ENCODE data around the gene CARD11.
"Not testable (repeated sequence)": the region's sequence is repeated elsewhere in the genome, so short reads cannot be mapped to it uniquely, and the experiment has no call there.

Gene CARD11

DNA sequence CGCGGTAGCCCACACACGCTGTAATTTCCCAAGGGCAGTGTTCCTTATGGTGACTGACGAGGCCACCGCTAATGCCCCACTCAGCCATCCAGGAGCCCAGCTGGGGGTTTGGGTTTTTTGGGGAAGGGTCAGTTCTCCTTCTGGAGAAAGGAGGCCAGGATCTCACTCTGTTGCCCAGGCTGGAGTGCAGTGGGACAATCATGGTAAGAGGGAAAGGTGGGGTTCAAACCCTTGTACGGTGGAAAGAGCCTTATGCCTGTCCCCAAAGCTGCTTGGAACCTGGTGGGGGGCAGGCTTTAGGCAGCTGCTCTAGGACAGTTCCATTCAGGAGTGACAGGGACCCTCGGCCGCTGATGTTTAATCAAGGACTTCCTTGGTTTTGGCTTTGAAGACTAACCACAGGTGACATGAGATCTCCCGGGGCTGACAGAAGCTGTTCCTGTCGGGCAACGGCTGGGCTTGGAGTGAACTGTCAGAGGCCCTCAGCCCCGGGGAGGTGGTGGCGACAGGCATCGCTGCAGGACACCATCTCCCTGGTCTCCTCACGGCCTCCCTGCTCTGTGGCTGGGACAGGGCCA is 84.5 kb downstream of the CARD11 start:
- Histone ChIP-seq H3K27me3 (replicated peaks in 2 of 5; ENCODE audit: control insufficient read depth in 4 of 5, insufficient read depth in 5 of 5, low read length in 4 of 5) (no peaks in the 10 kb centered on the region), H3K4me1 (ENCODE audit: control extremely low read depth in 1 of 4, control insufficient read depth in 4 of 4, insufficient read depth in 4 of 4, low read length in 3 of 4) (peaks cover 2 to 45% (median 21%) of the 10 kb centered on the region in 4 experiments), H3K9me3 (ENCODE audit: control extremely low read depth in 1 of 5, control insufficient read depth in 4 of 5, insufficient read depth in 2 of 5, low read depth in 1 of 5, low read length in 4 of 5) (no peaks in the 10 kb centered on the region), H3K27ac (ENCODE audit: insufficient read depth in 1 of 2, low read depth in 1 of 2, low read length in 2 of 2, poor library complexity in 1 of 2, severe bottlenecking in 2 of 2) (peak overlapping the region in 1 of 2 experiments; percentile 43), H3K36me3 (ENCODE audit: control insufficient read depth in 4 of 4, insufficient read depth in 4 of 4, low read length in 3 of 4) (no peaks in the 10 kb centered on the region), H3K4me3 (ENCODE audit: control insufficient read depth in 1 of 7, extremely low read depth in 1 of 7, insufficient read depth in 4 of 7, low read depth in 2 of 7, low read length in 6 of 7) (no peak overlapping the region)
- peak in 2 of 3 donors; percentile 32 to 41 for DNase-seq
- WGBS (ENCODE audit: insufficient coverage): 70% methylated on average over 14 of the region's 15 CpGs
- POLR2A ChIA-PET: no interaction called here
- CTCF ChIA-PET: interaction anchor here (1.0 to 1.6 kb wide), 3 partner anchors 12 to 24 kb away, joined by 3 to 6 read pairs (median 3); no protein-coding TSS in a partner anchor

- no peak overlapping the region for H3K27ac ChIP-seq (ENCODE audit: insufficient read depth in 1 of 2, low read depth in 1 of 2, low read length in 2 of 2, poor library complexity in 1 of 2, severe bottlenecking in 2 of 2)
- peaks cover 2 to 49% (median 23%) of the 10 kb centered on the region in 4 experiments for H3K4me1 ChIP-seq (ENCODE audit: control extremely low read depth in 1 of 4, control insufficient read depth in 4 of 4, insufficient read depth in 4 of 4, low read length in 3 of 4)
- POLR2A ChIA-PET: no interaction called here
- DNase-seq: no peak
- WGBS (ENCODE audit: insufficient coverage): 94% methylated on average over 15 of the region's 15 CpGs
- H3K27me3 ChIP-seq (replicated peaks in 2 of 5; ENCODE audit: control insufficient read depth in 4 of 5, insufficient read depth in 5 of 5, low read length in 4 of 5): no peaks in the 10 kb centered on the region
- no peaks in the 10 kb centered on the region for H3K9me3 ChIP-seq (ENCODE audit: control extremely low read depth in 1 of 5, control insufficient read depth in 4 of 5, insufficient read depth in 2 of 5, low read depth in 1 of 5, low read length in 4 of 5)
- no peak overlapping the region for H3K4me3 ChIP-seq (ENCODE audit: control insufficient read depth in 1 of 7, extremely low read depth in 1 of 7, insufficient read depth in 4 of 7, low read depth in 2 of 7, low read length in 6 of 7)
- CTCF ChIA-PET: interaction anchor here (1.6 kb wide), 1 partner anchor 24 kb away, joined by 6 read pairs; no protein-coding TSS in a partner anchor
- no peaks in the 10 kb centered on the region for H3K36me3 ChIP-seq (ENCODE audit: control insufficient read depth in 4 of 4, insufficient read depth in 4 of 4, low read length in 3 of 4)
These were observed 85.1 kb downstream of the CARD11 start for GRCh38 chr7:2958416-2959102.

- Histone ChIP-seq H3K4me1 (ENCODE audit: control extremely low read depth in 1 of 4, control insufficient read depth in 4 of 4, insufficient read depth in 4 of 4, low read length in 3 of 4) (peaks cover 2 to 47% (median 23%) of the 10 kb centered on the region in 4 experiments), H3K27ac (ENCODE audit: insufficient read depth in 1 of 2, low read depth in 1 of 2, low read length in 2 of 2, poor library complexity in 1 of 2, severe bottlenecking in 2 of 2) (peak overlapping the region in 1 of 2 experiments; percentile 78)
- ChIA-PET CTCF (interaction anchor here (0.8 to 1.5 kb wide), 5 partner anchors 9 to 71 kb away, joined by 3 to 8 read pairs (median 3); no protein-coding TSS in a partner anchor), POLR2A (interaction anchor here (0.7 kb wide), 1 partner anchor 11 kb away, joined by 5 read pairs; no protein-coding TSS in a partner anchor)
- not testable (repeated sequence) for DNase-seq; H3K9me3 ChIP-seq (ENCODE audit: control extremely low read depth in 1 of 5, control insufficient read depth in 4 of 5, insufficient read depth in 2 of 5, low read depth in 1 of 5, low read length in 4 of 5); H3K4me3 ChIP-seq (ENCODE audit: control insufficient read depth in 1 of 7, extremely low read depth in 1 of 7, insufficient read depth in 4 of 7, low read depth in 2 of 7, low read length in 6 of 7); H3K27me3 ChIP-seq (replicated peaks in 2 of 5; ENCODE audit: control insufficient read depth in 4 of 5, insufficient read depth in 5 of 5, low read length in 4 of 5); H3K36me3 ChIP-seq (ENCODE audit: control insufficient read depth in 4 of 4, insufficient read depth in 4 of 4, low read length in 3 of 4)
- 100% methylated on average over 1 of the region's 5 CpGs for WGBS (ENCODE audit: insufficient coverage)
These were observed 86.3 kb downstream of the CARD11 start for GRCh38 chr7:2957369-2957727.

DNA sequence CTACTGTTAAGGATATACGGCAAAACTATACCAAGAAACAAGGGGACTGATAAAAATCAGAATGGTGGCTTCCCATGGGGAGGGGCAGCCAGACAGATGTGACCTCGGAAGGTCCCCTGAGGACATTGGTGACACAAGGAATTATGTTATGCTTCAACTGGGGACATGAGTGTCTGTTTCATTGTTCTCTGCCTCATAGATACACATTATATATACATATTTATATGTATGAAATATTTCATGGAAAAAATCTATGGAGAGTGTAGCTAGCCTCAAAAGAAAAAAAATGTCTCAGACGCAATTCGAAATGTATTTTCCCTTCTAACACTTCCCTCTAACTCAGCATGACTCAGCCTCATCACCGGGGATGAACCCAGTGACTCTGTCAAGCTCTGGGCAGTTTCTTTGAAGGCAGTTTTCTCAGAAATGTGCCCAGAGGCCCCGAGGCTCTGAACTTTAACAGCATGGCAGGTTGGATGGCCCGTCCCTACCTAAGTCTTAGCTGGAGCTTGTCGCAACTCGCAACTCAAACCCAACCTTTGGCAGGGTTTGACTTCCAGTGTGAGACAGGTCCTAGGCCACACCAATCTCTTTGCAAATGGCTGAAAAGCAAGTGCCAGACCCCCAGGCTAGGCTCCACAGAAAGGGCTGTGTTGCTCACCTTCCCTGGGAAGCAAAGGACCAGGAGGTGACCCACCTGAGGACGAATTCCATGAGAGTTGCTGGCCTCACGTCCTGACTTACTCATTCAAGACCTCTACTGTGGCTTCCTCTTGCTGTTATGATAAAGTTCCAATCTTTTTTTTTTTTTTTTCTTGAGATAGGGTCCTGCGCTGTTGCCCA is 86.9 kb downstream of the CARD11 start:
- DNase-seq: peak; percentile 57 to 90 (median 86)
- Histone ChIP-seq H3K27me3 (replicated peaks in 2 of 5; ENCODE audit: control insufficient read depth in 4 of 5, insufficient read depth in 5 of 5, low read length in 4 of 5) (no peaks in the 10 kb centered on the region), H3K27ac (ENCODE audit: insufficient read depth in 1 of 2, low read depth in 1 of 2, low read length in 2 of 2, poor library complexity in 1 of 2, severe bottlenecking in 2 of 2) (peak overlapping the region; percentile 34 to 78), H3K9me3 (ENCODE audit: control extremely low read depth in 1 of 5, control insufficient read depth in 4 of 5, insufficient read depth in 2 of 5, low read depth in 1 of 5, low read length in 4 of 5) (no peaks in the 10 kb centered on the region), H3K4me3 (ENCODE audit: control insufficient read depth in 1 of 7, extremely low read depth in 1 of 7, insufficient read depth in 4 of 7, low read depth in 2 of 7, low read length in 6 of 7) (no peak overlapping the region), H3K4me1 (ENCODE audit: control extremely low read depth in 1 of 4, control insufficient read depth in 4 of 4, insufficient read depth in 4 of 4, low read length in 3 of 4) (peaks cover 2 to 47% (median 24%) of the 10 kb centered on the region in 4 experiments), H3K36me3 (ENCODE audit: control insufficient read depth in 4 of 4, insufficient read depth in 4 of 4, low read length in 3 of 4) (no peaks in the 10 kb centered on the region)
- CTCF ChIA-PET: interaction anchor here (0.6 to 1.5 kb wide), 7 partner anchors 9 to 233 kb away, joined by 3 to 8 read pairs (median 3); no protein-coding TSS in a partner anchor
- POLR2A ChIA-PET: no interaction called here
- WGBS (ENCODE audit: insufficient coverage): 52% methylated on average over 5 of the region's 12 CpGs

DNA sequence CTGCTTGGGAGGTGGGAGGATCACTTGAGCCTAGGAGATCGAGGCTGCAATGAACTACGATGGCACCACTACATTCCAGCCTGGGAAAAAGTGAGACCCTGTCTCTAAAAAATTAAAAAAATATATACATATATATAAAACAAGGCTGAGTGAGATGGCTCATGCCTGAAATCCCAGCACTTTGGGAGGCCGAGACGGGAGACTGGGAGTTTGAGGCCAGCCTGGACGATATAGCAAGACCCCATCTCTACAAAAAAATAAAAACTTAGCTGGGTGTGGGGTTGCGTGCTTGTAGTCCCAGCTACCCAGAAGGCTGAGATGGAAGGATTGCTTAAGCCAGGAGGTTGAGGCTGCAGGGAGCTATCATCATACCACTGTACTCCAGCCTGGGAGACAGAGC is 87.6 kb downstream of the CARD11 start:
- Histone ChIP-seq H3K4me1 (ENCODE audit: control extremely low read depth in 1 of 4, control insufficient read depth in 4 of 4, insufficient read depth in 4 of 4, low read length in 3 of 4) (peaks cover 3 to 50% (median 27%) of the 10 kb centered on the region in 4 experiments), H3K27ac (ENCODE audit: insufficient read depth in 1 of 2, low read depth in 1 of 2, low read length in 2 of 2, poor library complexity in 1 of 2, severe bottlenecking in 2 of 2) (peak overlapping the region in 1 of 2 experiments; percentile 78), H3K36me3 (ENCODE audit: control insufficient read depth in 4 of 4, insufficient read depth in 4 of 4, low read length in 3 of 4) (no peaks in the 10 kb centered on the region), H3K9me3 (ENCODE audit: control extremely low read depth in 1 of 5, control insufficient read depth in 4 of 5, insufficient read depth in 2 of 5, low read depth in 1 of 5, low read length in 4 of 5) (no peaks in the 10 kb centered on the region), H3K4me3 (ENCODE audit: control insufficient read depth in 1 of 7, extremely low read depth in 1 of 7, insufficient read depth in 4 of 7, low read depth in 2 of 7, low read length in 6 of 7) (no peak overlapping the region), H3K27me3 (replicated peaks in 2 of 5; ENCODE audit: control insufficient read depth in 4 of 5, insufficient read depth in 5 of 5, low read length in 4 of 5) (no peaks in the 10 kb centered on the region)
- ChIA-PET POLR2A (no interaction called here), CTCF (interaction anchor here (0.9 to 1.5 kb wide), 3 partner anchors 10 to 198 kb away, joined by 3 to 8 read pairs (median 3); no protein-coding TSS in a partner anchor)
- DNase-seq: no peak
- no CpG with 5 or more reads among the region's 6 CpGs for WGBS (ENCODE audit: insufficient coverage)

DNA sequence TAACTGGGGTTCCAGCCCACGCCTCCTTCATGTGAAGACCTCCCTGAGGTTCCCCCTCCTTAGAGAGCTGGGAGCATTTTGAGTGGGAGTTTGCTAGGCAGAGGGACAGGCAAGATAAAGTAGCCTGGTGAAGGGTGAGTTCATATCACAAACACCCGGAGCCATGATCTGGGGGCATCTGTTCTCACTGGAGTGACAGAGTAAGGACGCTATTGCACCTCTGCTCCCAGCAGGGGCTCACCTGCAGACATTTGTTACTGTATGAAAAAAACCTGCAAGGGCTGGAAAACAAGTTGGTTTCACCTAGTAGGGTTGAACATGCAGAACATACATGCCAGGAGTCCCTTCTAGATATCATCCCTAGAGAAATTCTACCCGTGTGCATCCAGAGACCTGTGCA is 88.4 kb downstream of the CARD11 start:
- ChIA-PET CTCF (no interaction called here), POLR2A (no interaction called here)
- Histone ChIP-seq H3K4me1 (ENCODE audit: control extremely low read depth in 1 of 4, control insufficient read depth in 4 of 4, insufficient read depth in 4 of 4, low read length in 3 of 4) (peaks cover 6 to 56% (median 30%) of the 10 kb centered on the region in 4 experiments), H3K27me3 (replicated peaks in 2 of 5; ENCODE audit: control insufficient read depth in 4 of 5, insufficient read depth in 5 of 5, low read length in 4 of 5) (no peaks in the 10 kb centered on the region), H3K9me3 (ENCODE audit: control extremely low read depth in 1 of 5, control insufficient read depth in 4 of 5, insufficient read depth in 2 of 5, low read depth in 1 of 5, low read length in 4 of 5) (peaks cover 0 to 1% (median 0%) of the 10 kb centered on the region in 5 experiments), H3K4me3 (ENCODE audit: control insufficient read depth in 1 of 7, extremely low read depth in 1 of 7, insufficient read depth in 4 of 7, low read depth in 2 of 7, low read length in 6 of 7) (no peak overlapping the region), H3K27ac (ENCODE audit: insufficient read depth in 1 of 2, low read depth in 1 of 2, low read length in 2 of 2, poor library complexity in 1 of 2, severe bottlenecking in 2 of 2) (peak overlapping the region in 1 of 2 experiments; percentile 78), H3K36me3 (ENCODE audit: control insufficient read depth in 4 of 4, insufficient read depth in 4 of 4, low read length in 3 of 4) (no peaks in the 10 kb centered on the region)
- DNase-seq: no peak
- 100% methylated on average over 2 of the region's 4 CpGs for WGBS (ENCODE audit: insufficient coverage)

Measured in common myeloid progenitor, CD34-positive (primary cell).